DMS 273 (cell line): ENCODE data around the gene PITPNM2.

Experiments used
- DNase-seq: peaks from one replicate; lab custom pipeline; 2025; ENCODE audit not compliant: unreplicated experiment; lab: John Stamatoyannopoulos, UW

PITPNM2 gene

GRCh38 chr12:123145211-123145610, 5.7 kb downstream of the PITPNM2 start:
- no peak for DNase-seq

GRCh38 chr12:123143736-123144461, 7.0 kb downstream of the PITPNM2 start:
- no peak for DNase-seq

- DNase-seq: peak; percentile 33
Observed at GRCh38 chr12:123142921-123143735, 7.8 kb downstream of the PITPNM2 start.

GRCh38 chr12:123142518-123142840, 8.4 kb downstream of the PITPNM2 start:
- peak; percentile 39 for DNase-seq

- DNase-seq: peak; percentile 40
Observed at GRCh38 chr12:123141615-123142517, 9.0 kb downstream of the PITPNM2 start.

- DNase-seq: no peak
Observed at GRCh38 chr12:123140676-123141614, 9.9 kb downstream of the PITPNM2 start.

- peak; percentile 77 for DNase-seq
Observed at GRCh38 chr12:123139926-123140675, 10.8 kb downstream of the PITPNM2 start.

- no peak for DNase-seq
Observed at GRCh38 chr12:123135688-123136087, 15.2 kb downstream of the PITPNM2 start.

GRCh38 chr12:123134826-123135225, 16.1 kb downstream of the PITPNM2 start:
- no peak for DNase-seq

- DNase-seq: no peak
Observed at GRCh38 chr12:123134271-123134671, 16.6 kb downstream of the PITPNM2 start.

GRCh38 chr12:123133701-123134100, 17.2 kb downstream of the PITPNM2 start:
- no peak for DNase-seq

GRCh38 chr12:123132951-123133619, 17.8 kb downstream of the PITPNM2 start:
- DNase-seq: peak; percentile 15

- DNase-seq: peak; percentile 54
Observed at GRCh38 chr12:123131879-123132402, 18.9 kb downstream of the PITPNM2 start.

GRCh38 chr12:123131291-123131832, 19.5 kb downstream of the PITPNM2 start:
- DNase-seq: peak; percentile 51

GRCh38 chr12:123129621-123130020, 21.3 kb downstream of the PITPNM2 start:
- DNase-seq: no peak

GRCh38 chr12:123127182-123127495, 23.8 kb downstream of the PITPNM2 start:
- no peak for DNase-seq

- DNase-seq: peak; percentile 18
Observed at GRCh38 chr12:123126294-123127181, 24.4 kb downstream of the PITPNM2 start.

- no peak for DNase-seq
Observed at GRCh38 chr12:123122626-123123025, 28.3 kb downstream of the PITPNM2 start.
